Activated T-cell treated with anti-CD3 and anti-CD28 coated beads for 4 hours (primary cell): ENCODE measurements around the gene CAPRIN1.

ENCODE experiments used
- DNase-seq: peaks from one replicate; pipeline ENCODE4 v3.0.0-alpha.2; 2020

CAPRIN1 gene

GRCh38 chr11:34146866-34147265 is 95.3 kb downstream of the CAPRIN1 start:
- DNase-seq, result no peak

- no peak for DNase-seq
Observed at GRCh38 chr11:34147581-34147980, 96.0 kb downstream of the CAPRIN1 start.

DNA sequence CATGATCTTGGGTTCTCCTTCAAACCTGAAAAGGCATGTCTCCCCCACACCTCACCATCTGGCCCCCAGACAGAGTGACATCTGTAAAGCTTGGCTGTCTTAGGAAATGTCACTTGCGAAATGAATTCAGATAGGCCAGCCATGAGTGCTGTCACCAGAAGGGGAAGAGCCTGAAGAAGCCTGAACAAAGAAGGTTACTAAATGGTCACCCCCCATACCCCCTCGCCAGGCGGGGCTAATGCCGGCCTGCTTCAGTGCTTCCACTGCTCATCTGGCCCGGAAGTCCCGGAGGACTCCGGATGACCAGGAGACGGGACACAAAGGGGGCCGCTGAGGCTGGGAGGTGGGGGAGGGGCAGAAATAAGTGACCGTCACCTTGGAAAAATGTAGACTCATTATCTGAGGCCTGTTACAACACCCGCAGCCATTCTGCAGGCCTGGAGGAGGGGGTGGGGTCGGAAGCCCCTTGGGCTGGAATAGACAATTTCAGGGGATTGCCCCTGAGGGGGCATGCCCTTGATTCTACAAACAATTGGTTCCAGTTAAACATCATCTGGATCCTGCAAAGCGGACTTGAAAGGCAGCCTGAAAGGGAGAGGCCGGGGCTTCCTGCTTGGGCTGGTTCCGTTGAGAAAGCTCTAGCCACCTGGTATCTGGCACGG is 97.1 kb downstream of the CAPRIN1 start:
- DNase-seq, result no peak

- no peak for DNase-seq
Observed at GRCh38 chr11:34149274-34149673, 97.7 kb downstream of the CAPRIN1 start.

GRCh38 chr11:34149786-34150185 is 98.3 kb downstream of the CAPRIN1 start:
- DNase-seq, result no peak

DNA sequence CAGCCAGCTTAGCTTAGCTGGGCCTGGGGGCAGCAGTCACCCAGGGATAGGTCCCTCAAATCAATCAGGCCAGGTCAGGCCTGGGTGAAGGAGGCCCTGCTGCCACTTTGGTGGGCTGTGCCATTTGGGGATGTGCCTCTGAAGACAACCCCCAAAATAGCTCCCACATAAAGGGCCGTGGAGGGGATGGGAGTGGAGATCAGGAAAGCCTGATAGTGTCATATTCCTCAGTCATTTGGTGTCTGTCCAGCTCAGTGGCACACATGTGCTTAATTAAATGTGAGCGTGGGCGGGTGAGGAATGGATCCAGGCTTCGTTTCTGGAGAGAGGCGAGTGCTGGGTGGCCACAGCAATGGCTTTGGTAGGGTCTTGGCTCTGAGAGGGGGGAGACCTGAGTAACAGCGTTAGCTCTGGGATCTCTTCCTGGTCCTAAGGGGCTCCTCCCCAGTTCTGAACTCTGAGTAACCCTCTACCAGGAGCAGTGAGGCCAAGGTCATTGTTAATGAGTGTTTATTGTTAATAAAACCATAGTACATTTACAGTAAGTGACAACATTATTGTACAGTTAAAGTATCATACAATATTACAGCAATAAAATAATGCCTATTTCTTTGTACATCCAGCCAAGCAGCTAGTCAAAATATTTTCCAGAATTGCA is 99.1 kb downstream of the CAPRIN1 start:
- no peak for DNase-seq
